H1 (cell line): ENCODE results near the gene FITM2. TPM values are rescaled to one million over a fixed set of nuclear protein-coding genes. Genes with fewer than 3 reads are reported as not detected.

Experiments
- CTCF ChIA-PET: fragments of 300-600 bp; sonication (Branson Sonifier 250); formaldehyde crosslinking; loops from one replicate; lab custom pipeline; 2021; ENCODE audit not compliant: partially characterized antibody; lab: Charles Lee
- POLR2A ChIA-PET: fragments of 300-600 bp; sonication (Branson Sonifier 250); formaldehyde crosslinking; loops from one replicate; lab custom pipeline; 2021; ENCODE audit warnings: inconsistent platforms; ENCODE audit not compliant: partially characterized antibody; lab: Charles Lee
- DNase-seq, 2 experiments: peaks; one replicate each; pipeline versions ENCODE4 v3.0.0 to v3.0.0-alpha.2; 2010 to 2022; ENCODE audit warnings: low spot score in 2 of 2, low read depth in 1 of 2, mixed read lengths in 1 of 2
- FAIRE-seq: peaks from 2 replicates; lab custom pipeline; 2011; peaks lifted over from hg19 to GRCh38; lab: Jason Lieb, UNC
- H2AFZ ChIP-seq: 2 replicates; pipeline ENCODE4 v1.8.1; 2012; ENCODE audit warnings: low read length, inconsistent platforms
- H2AK5ac ChIP-seq: 2 replicates; pipeline ENCODE4 v1.6.1; 2013; ENCODE audit warnings: low read depth, low read length
- H2BK120ac ChIP-seq: replicated peaks from 2 replicates; pipeline ENCODE3; 2013; ENCODE audit warnings: low read depth, low read length, inconsistent platforms
- H2BK12ac ChIP-seq: 2 replicates; pipeline ENCODE4 v1.6.1; 2013; ENCODE audit warnings: low read depth, low read length
- H2BK15ac ChIP-seq: 2 replicates; pipeline ENCODE4 v1.6.1; 2013; ENCODE audit warnings: low read length
- H2BK20ac ChIP-seq: 2 replicates; pipeline ENCODE4 v1.6.1; 2013; ENCODE audit warnings: low read length
- H2BK5ac ChIP-seq: 2 replicates; pipeline ENCODE4 v1.6.1; 2013; ENCODE audit warnings: low read depth, low read length
- H3K14ac ChIP-seq: 2 replicates; pipeline ENCODE4 v1.6.1; 2013; ENCODE audit warnings: inconsistent platforms; ENCODE audit not compliant: insufficient read length
- H3K18ac ChIP-seq: 2 replicates; pipeline ENCODE4 v1.6.1; 2013; ENCODE audit warnings: low read length; ENCODE audit errors: extremely low read depth
- H3K23ac ChIP-seq: 2 replicates; pipeline ENCODE4 v1.6.1; 2013; ENCODE audit warnings: inconsistent platforms; ENCODE audit not compliant: insufficient read length
- H3K23me2 ChIP-seq: 2 replicates; pipeline ENCODE4 v1.6.1; 2013; ENCODE audit warnings: low read depth, low read length
- H3K27ac ChIP-seq: 2 replicates; pipeline ENCODE4 v1.6.1; 2011; ENCODE audit warnings: low read depth, low read length, inconsistent platforms
- H3K27me3 ChIP-seq, 4 experiments: replicated peaks in 1 of 4; 1 replicate in 1 of 4; 2 replicates in 3 of 4; pipeline versions ENCODE4 v1.6.1 to v1.8.1; 2011 to 2013; ENCODE audit warnings: low read length in 3 of 4, mild to moderate bottlenecking in 3 of 4, inconsistent platforms in 2 of 4, mixed read lengths in 2 of 4, moderate library complexity in 1 of 4; ENCODE audit not compliant: control insufficient read depth in 3 of 4, insufficient read depth in 3 of 4; ENCODE audit errors: extremely low read depth in 1 of 4
- H3K36me3 ChIP-seq, 4 experiments: 2 replicates each; pipeline versions ENCODE4 v1.6.1 to v1.8.1; 2011 to 2013; ENCODE audit warnings: mild to moderate bottlenecking in 4 of 4, low read length in 3 of 4, moderate library complexity in 2 of 4, control low read depth in 1 of 4, inconsistent platforms in 1 of 4; ENCODE audit not compliant: insufficient read depth in 4 of 4, control insufficient read depth in 2 of 4
- H3K4ac ChIP-seq: replicated peaks from 2 replicates; pipeline ENCODE3; 2013; ENCODE audit warnings: low read length, low read depth, mixed read lengths, inconsistent platforms; ENCODE audit not compliant: insufficient read length
- H3K4me1 ChIP-seq, 4 experiments: replicated peaks in 1 of 4; 1 replicate in 1 of 4; 2 replicates in 3 of 4; pipeline versions ENCODE4 v1.6.1 to v1.8.1; 2011 to 2013; ENCODE audit warnings: low read length in 3 of 4, inconsistent platforms in 2 of 4, mixed read lengths in 1 of 4; ENCODE audit not compliant: insufficient read depth in 4 of 4, control insufficient read depth in 3 of 4
- H3K4me2 ChIP-seq, 2 experiments: 2 replicates each; pipeline versions ENCODE4 v1.6.1 to v1.8.1; 2011 to 2013; ENCODE audit warnings: low read depth in 2 of 2, low read length in 2 of 2, control low read depth in 1 of 2, inconsistent platforms in 1 of 2, mild to moderate bottlenecking in 1 of 2; ENCODE audit not compliant: insufficient read depth in 1 of 2
- H3K4me3 ChIP-seq, 4 experiments: fragments of 200-600, 300-600 bp in 1 of 4; sonication (generic), shearing (Covaris generic), sonication (Bioruptor Twin) in 1 of 4; 2 replicates each; pipeline versions ENCODE4 v1.5.1 to v1.8.1; 2011 to 2016; ENCODE audit warnings: low read length in 4 of 4, low read depth in 3 of 4, control low read depth in 2 of 4, inconsistent platforms in 2 of 4, mild to moderate bottlenecking in 2 of 4, mixed read lengths in 1 of 4, moderate library complexity in 1 of 4; ENCODE audit not compliant: insufficient read depth in 2 of 4; ENCODE audit errors: extremely low read depth in 1 of 4
- H3K56ac ChIP-seq: replicated peaks from 2 replicates; pipeline ENCODE3; 2013; ENCODE audit warnings: low read depth, mild to moderate bottlenecking, mixed read lengths, low read length, inconsistent platforms; ENCODE audit not compliant: insufficient read length
- H3K79me1 ChIP-seq: 2 replicates; pipeline ENCODE4 v1.6.1; 2013; ENCODE audit warnings: low read depth, low read length, control low read depth
- H3K79me2 ChIP-seq, 2 experiments: 2 replicates each; pipeline versions ENCODE4 v1.6.1 to v1.8.1; 2012 to 2013; ENCODE audit warnings: low read length in 2 of 2, mild to moderate bottlenecking in 2 of 2, inconsistent platforms in 1 of 2; ENCODE audit not compliant: insufficient read depth in 2 of 2, control insufficient read depth in 1 of 2
- H3K9ac ChIP-seq, 4 experiments: replicated peaks in 1 of 4; 1 replicate in 1 of 4; 2 replicates in 3 of 4; pipeline versions ENCODE4 v1.6.1 to v1.8.1; 2011 to 2013; ENCODE audit warnings: low read depth in 3 of 4, low read length in 3 of 4, control low read depth in 2 of 4, mild to moderate bottlenecking in 2 of 4, moderate library complexity in 2 of 4, inconsistent platforms in 1 of 4; ENCODE audit errors: extremely low read depth in 1 of 4
- H3K9me3 ChIP-seq, 2 experiments: 2 replicates each; pipeline versions ENCODE4 v1.6.1 to v1.8.1; 2012 to 2013; ENCODE audit warnings: mild to moderate bottlenecking in 2 of 2, moderate library complexity in 2 of 2, control low read depth in 1 of 2, inconsistent platforms in 1 of 2, low read depth in 1 of 2, low read length in 1 of 2, mixed read lengths in 1 of 2; ENCODE audit not compliant: insufficient read depth in 2 of 2
- H4K20me1 ChIP-seq, 2 experiments: replicated peaks in 1 of 2; 2 replicates each; pipeline versions ENCODE3 to v1.8.1; 2011 to 2013; ENCODE audit warnings: inconsistent platforms in 2 of 2, low read length in 2 of 2, mild to moderate bottlenecking in 1 of 2; ENCODE audit not compliant: insufficient read depth in 2 of 2, control insufficient read depth in 1 of 2
- H4K5ac ChIP-seq: 2 replicates; pipeline ENCODE4 v1.6.1; 2013; ENCODE audit warnings: low read length, low read depth, mixed read lengths, inconsistent platforms; ENCODE audit not compliant: insufficient read length
- H4K8ac ChIP-seq: 2 replicates; pipeline ENCODE4 v1.8.0; 2013; ENCODE audit warnings: mild to moderate bottlenecking, moderate library complexity, low read length, inconsistent platforms; ENCODE audit not compliant: insufficient read depth; ENCODE audit errors: extremely low read depth
- H4K91ac ChIP-seq: replicated peaks from 2 replicates; pipeline ENCODE3; 2013; ENCODE audit warnings: low read length, mixed read lengths, inconsistent platforms; ENCODE audit not compliant: insufficient read length
- POU5F1 ChIP-seq: IDR thresholded peaks from 2 replicates; pipeline ENCODE4 v1.6.1; 2011; ENCODE audit warnings: low read depth, mild to moderate bottlenecking, low read length, moderate library complexity
- RBBP5 ChIP-seq: IDR thresholded peaks from 2 replicates; pipeline ENCODE4 v1.7.1; 2012; ENCODE audit warnings: low read depth, mild to moderate bottlenecking, inconsistent platforms, low read length, moderate library complexity, borderline replicate concordance
- SIN3A ChIP-seq, 2 experiments: IDR thresholded peaks in 1 of 2; conservative IDR thresholded peaks in 1 of 2; 2 replicates each; pipeline ENCODE4 v1.6.1; 2011 to 2012; ENCODE audit warnings: low read length in 2 of 2, improper control_type of control experiment in 1 of 2, low read depth in 1 of 2, mild to moderate bottlenecking in 1 of 2
- WGBS, 2 experiments: shearing (Covaris generic) in 1 of 2; methylation state at CpG; one replicate each; pipeline versions ENCODE4 v1.1.6 to v1.1.7; 2013 to 2015; ENCODE audit warnings: low lambda C conversion rate in 2 of 2, mixed read lengths in 2 of 2, inconsistent platforms in 1 of 2, low coverage in 1 of 2, missing lambda C conversion rate in 1 of 2; ENCODE audit not compliant: insufficient replicate concordance in 2 of 2, insufficient coverage in 1 of 2, insufficient read length in 1 of 2; ENCODE audit errors: extremely low coverage in 1 of 2, missing lambda C conversion rate in 1 of 2; 5-methylcytosine and 5-hydroxymethylcytosine counted together
- polyA plus RNA-seq, 7 experiments: library from polyadenylated mRNA; depleted of rRNA in 3 of 7; stranded (reverse) in 5 of 7; unstranded in 2 of 7; fragments of >200 nt in 5 of 7; fragments of 200-250 nt in 2 of 7; gene quantifications; 1 replicate in 5 of 7; 2 replicates in 1 of 7; 4 replicates in 1 of 7; pipeline versions ENCODE4 v1.2.1 to v1.2.3, GENCODE V29; 2011 to 2013; ENCODE audit warnings: missing spikeins in 2 of 7, mixed read lengths in 2 of 7
- total RNA-seq: library from RNA; stranded (reverse); fragmentation: NEBNext Ultra II Directional; extraction: Animal tissue kit (Norgen Biotek cat#: 25700); gene quantifications from 2 replicates; pipeline ENCODE4 v1.2.1, GENCODE V29; 2021

Gene FITM2
- total and polyA plus RNA-seq, 2 of the 8 experiments (the other 6 are each of a cell fraction or from before 2014, with no cell fraction given), result 1.1 to 2.1 TPM

DNA sequence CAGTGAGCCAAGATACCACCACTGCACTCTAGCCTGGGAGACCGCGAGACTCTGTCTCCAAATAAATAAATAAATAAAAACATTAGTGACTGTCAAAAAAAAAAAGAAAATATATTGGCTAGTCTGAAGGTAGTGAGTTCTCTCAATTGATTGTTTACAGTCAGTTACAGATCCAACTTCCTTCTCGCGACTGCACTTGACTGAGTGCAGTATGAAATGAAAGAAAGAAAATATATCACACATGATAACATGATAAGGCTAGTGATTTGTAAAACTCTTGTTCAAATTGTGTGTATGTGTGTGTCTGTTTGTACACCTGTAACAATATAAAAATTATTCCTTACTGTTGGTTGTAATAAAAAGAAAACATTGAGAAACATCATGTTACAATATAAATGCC, 33.7 kb upstream of the FITM2 start:
- Histone ChIP-seq H3K79me1 (no peaks in the 10 kb centered on the region), H2BK20ac (no peak overlapping the region), H4K91ac (no peak overlapping the region), H3K4me1 (no peaks in the 10 kb centered on the region), H4K8ac (no peak overlapping the region), H3K27me3 (no peaks in the 10 kb centered on the region), H2BK15ac (no peak overlapping the region), H2BK5ac (no peak overlapping the region), H2AFZ (no peak overlapping the region), H3K23me2 (no peaks in the 10 kb centered on the region), H3K23ac (no peak overlapping the region), H3K18ac (no peak overlapping the region), H4K20me1 (no peaks in the 10 kb centered on the region), H2BK12ac (no peak overlapping the region), H3K56ac (no peak overlapping the region), H3K9ac (no peak overlapping the region), H3K27ac (no peak overlapping the region), H3K14ac (no peak overlapping the region), H4K5ac (no peak overlapping the region), H3K79me2 (no peaks in the 10 kb centered on the region), H3K4me2 (no peak overlapping the region), H2AK5ac (no peak overlapping the region), H3K4me3 (no peak overlapping the region), H3K4ac (no peak overlapping the region), H2BK120ac (no peak overlapping the region), H3K9me3 (no peaks in the 10 kb centered on the region), H3K36me3 (no peaks in the 10 kb centered on the region)
- ChIA-PET POLR2A (no interaction called here), CTCF (no interaction called here)
- FAIRE-seq (no peak), DNase-seq (no peak)
- no peak for TF ChIP-seq RBBP5
- TF ChIP-seq SIN3A (conservative IDR thresholded peaks at IDR 0.05 in 1 of 2, IDR thresholded peaks at IDR 0.05 in 1 of 2; ENCODE audit: low read depth in 1 of 2, low read length in 2 of 2), result no peak
- no peak for TF ChIP-seq POU5F1
- WGBS, 2 experiments, result 89% methylated on average over 4 of the region's 4 CpGs; no CpG with 5 or more reads in 1 of the 2 experiments
